SK-N-SH treated with all-trans-retinoic acid at 6 μM for 48 hours (cell line): ENCODE data around the gene SLC35G4.

Experiments used
- ATAC-seq: fragments of 200-7000 bp; cut with Tn5 transposase; 3 replicates; pipeline ENCODE4 v1.9.1; 2020; ENCODE audit warnings: mild to moderate bottlenecking, moderate library complexity
- ARNTL ChIP-seq: fragments of 450-650 bp; formaldehyde crosslinking; IDR thresholded peaks from 2 replicates; pipeline ENCODE4 v1.5.0; 2020; ENCODE audit warnings: low read depth, mild to moderate bottlenecking, moderate library complexity, borderline replicate concordance
- BACH2 ChIP-seq: fragments of 250-450 bp; sonication (Bioruptor Pico); IDR thresholded peaks from 2 replicates; pipeline ENCODE4 v1.9.0; 2021; ENCODE audit warnings: mild to moderate bottlenecking, borderline replicate concordance
- CSDC2 ChIP-seq: fragments of 250-450 bp; sonication (Bioruptor Pico); IDR thresholded peaks from 2 replicates; pipeline ENCODE4 v1.5.0; 2020; ENCODE audit warnings: mild to moderate bottlenecking, moderate library complexity
- CSRNP3 ChIP-seq: fragments of 250-450 bp; sonication (Bioruptor Pico); IDR thresholded peaks from 2 replicates; pipeline ENCODE4 v1.5.1; 2021; ENCODE audit warnings: mild to moderate bottlenecking, moderate library complexity
- ESRRG ChIP-seq: fragments of 250-450 bp; sonication (Bioruptor Pico); IDR thresholded peaks from 2 replicates; pipeline ENCODE4 v1.6.1; 2021; ENCODE audit warnings: mild to moderate bottlenecking
- GLIS3 ChIP-seq: fragments of 250-450 bp; sonication (Bioruptor Pico); IDR thresholded peaks from 2 replicates; pipeline ENCODE4 v1.5.0; 2020; ENCODE audit warnings: mild to moderate bottlenecking, moderate library complexity
- ISL1 ChIP-seq: fragments of 250-450 bp; sonication (Bioruptor Pico); IDR thresholded peaks from 2 replicates; pipeline ENCODE4 v2.1.2; 2022; ENCODE audit warnings: mild to moderate bottlenecking, moderate library complexity
- OSR1 ChIP-seq: fragments of 250-450 bp; sonication (Bioruptor Pico); IDR thresholded peaks from 2 replicates; pipeline ENCODE4 v1.8.0; 2022; ENCODE audit warnings: moderate library complexity, mild to moderate bottlenecking, inconsistent platforms
- PATZ1 ChIP-seq: fragments of 250-450 bp; sonication (Bioruptor Pico); IDR thresholded peaks from 2 replicates; pipeline ENCODE4 v1.8.0; 2020; ENCODE audit warnings: mild to moderate bottlenecking, moderate library complexity, borderline replicate concordance
- PPARA ChIP-seq: fragments of 250-450 bp; sonication (Bioruptor Pico); IDR thresholded peaks from 2 replicates; pipeline ENCODE4 v1.5.0; 2020; ENCODE audit warnings: mild to moderate bottlenecking, borderline replicate concordance
- RARB ChIP-seq: fragments of 250-450 bp; sonication (Bioruptor Pico); IDR thresholded peaks from 2 replicates; pipeline ENCODE4 v1.8.0; 2021; ENCODE audit warnings: mild to moderate bottlenecking, moderate library complexity
- SNAI2 ChIP-seq: fragments of 250-450 bp; sonication (Bioruptor Pico); IDR thresholded peaks from 2 replicates; pipeline ENCODE4 v1.5.0; 2020; ENCODE audit warnings: mild to moderate bottlenecking, moderate library complexity
- TCF4 ChIP-seq: fragments of 250-450 bp; sonication (Bioruptor Pico); IDR thresholded peaks from 2 replicates; pipeline ENCODE4 v1.8.0; 2021; ENCODE audit warnings: mild to moderate bottlenecking, moderate library complexity, borderline replicate concordance
- TOX ChIP-seq: fragments of 250-450 bp; sonication (Bioruptor Pico); IDR thresholded peaks from 2 replicates; pipeline ENCODE4 v1.8.0; 2021; ENCODE audit warnings: mild to moderate bottlenecking, moderate library complexity, borderline replicate concordance
- ZC3H10 ChIP-seq: fragments of 250-450 bp; sonication (Bioruptor Pico); IDR thresholded peaks from 2 replicates; pipeline ENCODE4 v1.5.1; 2021; ENCODE audit warnings: mild to moderate bottlenecking, moderate library complexity
- ZFP3 ChIP-seq: fragments of 250-450 bp; sonication (Bioruptor Pico); IDR thresholded peaks from 2 replicates; pipeline ENCODE4 v1.5.0; 2020; ENCODE audit warnings: mild to moderate bottlenecking, moderate library complexity
- ZFP30 ChIP-seq: fragments of 450-650 bp; formaldehyde crosslinking; IDR thresholded peaks from 2 replicates; pipeline ENCODE4 v1.5.0; 2022; ENCODE audit warnings: mild to moderate bottlenecking, moderate library complexity
- ZNF565 ChIP-seq: fragments of 450-650 bp; formaldehyde crosslinking; conservative IDR thresholded peaks from 2 replicates; pipeline ENCODE4 v1.5.0; 2020; ENCODE audit warnings: low read depth, mild to moderate bottlenecking, moderate library complexity
- ZNF70 ChIP-seq: fragments of 450-650 bp; formaldehyde crosslinking; IDR thresholded peaks from 2 replicates; pipeline ENCODE4 v1.5.0; 2020; ENCODE audit warnings: mild to moderate bottlenecking, moderate library complexity
- ZNF8 ChIP-seq: fragments of 450-650 bp; formaldehyde crosslinking; IDR thresholded peaks from 2 replicates; pipeline ENCODE4 v1.5.0; 2020; ENCODE audit warnings: mild to moderate bottlenecking, moderate library complexity
- TF ChIP-seq, protein P1 (sequence below): fragments of 250-450 bp; sonication (Bioruptor Pico); IDR thresholded peaks from 2 replicates; pipeline ENCODE4 v1.5.1; 2020; ENCODE audit warnings: low read depth, mild to moderate bottlenecking, moderate library complexity
- TF ChIP-seq, protein P2 (sequence below): fragments of 250-450 bp; sonication (Bioruptor Pico); IDR thresholded peaks from 2 replicates; pipeline ENCODE4 v1.8.0; 2021; ENCODE audit warnings: low read depth, mild to moderate bottlenecking, moderate library complexity, borderline replicate concordance
- TF ChIP-seq, protein P3 (sequence below): fragments of 250-450 bp; sonication (Bioruptor Pico); IDR thresholded peaks from 2 replicates; pipeline ENCODE4 v1.5.0; 2020; ENCODE audit warnings: mild to moderate bottlenecking, moderate library complexity

Gene SLC35G4

DNA sequence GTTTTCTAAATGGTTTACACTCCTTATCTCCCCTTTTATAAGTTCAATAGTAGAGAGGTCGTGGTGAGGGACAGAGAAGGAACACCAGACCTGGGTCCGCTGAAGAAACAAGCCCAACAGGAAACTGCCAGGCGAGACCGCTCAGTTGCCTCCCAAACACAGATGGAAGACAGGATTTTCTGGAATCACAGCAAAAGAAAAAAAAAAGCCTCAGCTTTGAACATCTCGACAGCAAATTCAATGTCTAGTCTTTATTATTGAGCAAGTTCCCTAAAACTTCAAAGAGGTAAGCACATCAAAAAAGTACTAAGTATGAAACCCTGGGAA is 46.2 kb downstream of the SLC35G4 start:
- no peak for TF ChIP-seq ZC3H10 (CRISPR knock-in tag)
- no peak for TF ChIP-seq TCF4
- no peak for TF ChIP-seq ESRRG (CRISPR knock-in tag)
- no peak for TF ChIP-seq ZNF70 (CRISPR knock-in tag)
- TF ChIP-seq SNAI2 (CRISPR knock-in tag), result no peak
- no peak for TF ChIP-seq BACH2 (CRISPR knock-in tag)
- TF ChIP-seq TOX, result no peak
- TF ChIP-seq GLIS3 (CRISPR knock-in tag), result no peak
- peak; percentile 19; the same call in 2 of the 3 replicates for ATAC-seq

DNA sequence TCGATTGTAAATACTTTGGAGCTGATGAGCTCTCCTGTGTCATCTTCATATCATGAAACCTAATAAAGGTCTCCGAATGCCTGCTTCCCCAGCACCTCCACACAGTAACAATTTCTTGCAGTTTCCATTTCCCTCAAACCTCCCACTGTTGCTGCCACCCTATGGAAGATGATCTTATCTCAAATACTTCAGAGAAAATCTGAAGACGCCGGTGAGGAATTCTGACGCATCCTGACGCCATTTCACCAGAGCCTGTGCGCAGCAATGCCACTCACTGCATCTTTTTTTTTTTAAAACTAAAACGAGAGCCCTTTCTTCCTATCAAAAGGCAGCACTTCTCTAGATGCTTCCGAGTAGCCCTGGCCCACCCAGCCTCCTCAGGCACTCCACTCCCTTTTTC is 47.8 kb downstream of the SLC35G4 start:
- TF ChIP-seq GLIS3 (CRISPR knock-in tag) (no peak), ARNTL (no peak), OSR1 (no peak), RARB (no peak), CSDC2 (CRISPR knock-in tag) (no peak), ZC3H10 (CRISPR knock-in tag) (no peak), ZFP30 (CRISPR knock-in tag) (no peak), ZNF70 (CRISPR knock-in tag) (no peak), ZNF8 (no peak), ZNF565 (no peak), BACH2 (CRISPR knock-in tag) (no peak), TOX (no peak), CSRNP3 (CRISPR knock-in tag) (no peak)
- TF ChIP-seq, protein P1, sequence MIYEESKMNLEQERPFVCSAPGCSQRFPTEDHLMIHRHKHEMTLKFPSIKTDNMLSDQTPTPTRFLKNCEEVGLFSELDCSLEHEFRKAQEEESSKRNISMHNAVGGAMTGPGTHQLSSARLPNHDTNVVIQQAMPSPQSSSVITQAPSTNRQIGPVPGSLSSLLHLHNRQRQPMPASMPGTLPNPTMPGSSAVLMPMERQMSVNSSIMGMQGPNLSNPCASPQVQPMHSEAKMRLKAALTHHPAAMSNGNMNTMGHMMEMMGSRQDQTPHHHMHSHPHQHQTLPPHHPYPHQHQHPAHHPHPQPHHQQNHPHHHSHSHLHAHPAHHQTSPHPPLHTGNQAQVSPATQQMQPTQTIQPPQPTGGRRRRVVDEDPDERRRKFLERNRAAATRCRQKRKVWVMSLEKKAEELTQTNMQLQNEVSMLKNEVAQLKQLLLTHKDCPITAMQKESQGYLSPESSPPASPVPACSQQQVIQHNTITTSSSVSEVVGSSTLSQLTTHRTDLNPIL (CRISPR knock-in tag), result no peak
- TF ChIP-seq, protein P2, sequence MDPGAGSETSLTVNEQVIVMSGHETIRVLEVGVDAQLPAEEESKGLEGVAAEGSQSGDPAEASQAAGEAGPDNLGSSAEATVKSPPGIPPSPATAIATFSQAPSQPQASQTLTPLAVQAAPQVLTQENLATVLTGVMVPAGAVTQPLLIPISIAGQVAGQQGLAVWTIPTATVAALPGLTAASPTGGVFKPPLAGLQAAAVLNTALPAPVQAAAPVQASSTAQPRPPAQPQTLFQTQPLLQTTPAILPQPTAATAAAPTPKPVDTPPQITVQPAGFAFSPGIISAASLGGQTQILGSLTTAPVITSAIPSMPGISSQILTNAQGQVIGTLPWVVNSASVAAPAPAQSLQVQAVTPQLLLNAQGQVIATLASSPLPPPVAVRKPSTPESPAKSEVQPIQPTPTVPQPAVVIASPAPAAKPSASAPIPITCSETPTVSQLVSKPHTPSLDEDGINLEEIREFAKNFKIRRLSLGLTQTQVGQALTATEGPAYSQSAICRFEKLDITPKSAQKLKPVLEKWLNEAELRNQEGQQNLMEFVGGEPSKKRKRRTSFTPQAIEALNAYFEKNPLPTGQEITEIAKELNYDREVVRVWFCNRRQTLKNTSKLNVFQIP (CRISPR knock-in tag), result no peak
- no peak for ATAC-seq

DNA sequence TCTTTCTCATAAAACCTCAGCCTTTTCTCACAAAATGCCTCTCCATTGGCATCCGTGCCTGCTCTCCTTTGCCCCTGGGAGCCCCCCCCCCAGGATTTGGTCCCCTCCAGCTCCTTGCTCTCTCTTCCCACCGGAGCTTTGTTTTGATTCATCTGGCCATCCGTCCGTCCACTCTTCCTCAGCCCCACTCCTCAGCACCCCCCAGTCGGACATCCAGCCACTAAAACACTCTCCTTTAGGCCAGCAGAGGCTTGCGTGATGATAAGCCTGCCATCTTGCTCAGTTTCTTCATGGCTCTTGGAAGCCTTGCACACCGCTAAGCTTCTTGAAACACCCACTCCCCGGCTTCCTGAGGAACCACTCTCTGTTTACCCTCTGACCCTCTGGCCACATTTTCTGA is 48.2 kb downstream of the SLC35G4 start:
- TF ChIP-seq TOX, result no peak
- no peak for TF ChIP-seq PATZ1 (CRISPR knock-in tag)
- no peak for TF ChIP-seq ZNF70 (CRISPR knock-in tag)
- TF ChIP-seq, protein P1 (CRISPR knock-in tag), result no peak
- no peak for TF ChIP-seq ZFP3 (CRISPR knock-in tag)
- TF ChIP-seq ARNTL, result no peak
- no peak for TF ChIP-seq CSRNP3 (CRISPR knock-in tag)
- TF ChIP-seq ZFP30 (CRISPR knock-in tag), result no peak
- TF ChIP-seq, protein P3, sequence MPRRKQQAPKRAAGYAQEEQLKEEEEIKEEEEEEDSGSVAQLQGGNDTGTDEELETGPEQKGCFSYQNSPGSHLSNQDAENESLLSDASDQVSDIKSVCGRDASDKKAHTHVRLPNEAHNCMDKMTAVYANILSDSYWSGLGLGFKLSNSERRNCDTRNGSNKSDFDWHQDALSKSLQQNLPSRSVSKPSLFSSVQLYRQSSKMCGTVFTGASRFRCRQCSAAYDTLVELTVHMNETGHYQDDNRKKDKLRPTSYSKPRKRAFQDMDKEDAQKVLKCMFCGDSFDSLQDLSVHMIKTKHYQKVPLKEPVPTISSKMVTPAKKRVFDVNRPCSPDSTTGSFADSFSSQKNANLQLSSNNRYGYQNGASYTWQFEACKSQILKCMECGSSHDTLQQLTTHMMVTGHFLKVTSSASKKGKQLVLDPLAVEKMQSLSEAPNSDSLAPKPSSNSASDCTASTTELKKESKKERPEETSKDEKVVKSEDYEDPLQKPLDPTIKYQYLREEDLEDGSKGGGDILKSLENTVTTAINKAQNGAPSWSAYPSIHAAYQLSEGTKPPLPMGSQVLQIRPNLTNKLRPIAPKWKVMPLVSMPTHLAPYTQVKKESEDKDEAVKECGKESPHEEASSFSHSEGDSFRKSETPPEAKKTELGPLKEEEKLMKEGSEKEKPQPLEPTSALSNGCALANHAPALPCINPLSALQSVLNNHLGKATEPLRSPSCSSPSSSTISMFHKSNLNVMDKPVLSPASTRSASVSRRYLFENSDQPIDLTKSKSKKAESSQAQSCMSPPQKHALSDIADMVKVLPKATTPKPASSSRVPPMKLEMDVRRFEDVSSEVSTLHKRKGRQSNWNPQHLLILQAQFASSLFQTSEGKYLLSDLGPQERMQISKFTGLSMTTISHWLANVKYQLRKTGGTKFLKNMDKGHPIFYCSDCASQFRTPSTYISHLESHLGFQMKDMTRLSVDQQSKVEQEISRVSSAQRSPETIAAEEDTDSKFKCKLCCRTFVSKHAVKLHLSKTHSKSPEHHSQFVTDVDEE (CRISPR knock-in tag), result no peak
- TF ChIP-seq, protein P2 (CRISPR knock-in tag), result no peak
- no peak for TF ChIP-seq CSDC2 (CRISPR knock-in tag)
- no peak for TF ChIP-seq SNAI2 (CRISPR knock-in tag)
- TF ChIP-seq ZC3H10 (CRISPR knock-in tag), result no peak
- TF ChIP-seq ZNF8, result no peak
- TF ChIP-seq GLIS3 (CRISPR knock-in tag), result no peak
- no peak for TF ChIP-seq PPARA
- no peak for TF ChIP-seq OSR1
- TF ChIP-seq ESRRG (CRISPR knock-in tag), result no peak
- TF ChIP-seq BACH2 (CRISPR knock-in tag), result no peak
- TF ChIP-seq ISL1 (CRISPR knock-in tag), result no peak
- TF ChIP-seq, all 23 proteins: peak for 0
- ATAC-seq, result no peak
